Measurements from ENCODE around the gene BACH2. TPM values are rescaled to one million over a fixed set of nuclear protein-coding genes. Genes with fewer than 3 reads are reported as not detected.

BACH2 gene
- total and polyA plus RNA-seq, 2 experiments from 2014 or later: 5.4 to 5.6 TPM

GRCh38 chr6:90274451-90275030 is 22.1 kb downstream of the BACH2 start:
- TF ChIP-seq CTCF (IDR thresholded peaks at IDR 0.05; ENCODE audit: low read depth, low read length): no peak
- Histone ChIP-seq H3K36me3 (no peaks in the 10 kb centered on the region), H3K9me3 (ENCODE audit: low read depth) (no peaks in the 10 kb centered on the region), H3K4me1 (ENCODE audit: low read depth) (no peaks in the 10 kb centered on the region), H3K27me3 (no peaks in the 10 kb centered on the region), H3K27ac (no peak overlapping the region), H3K4me3 (no peak overlapping the region)
- DNase-seq (ENCODE audit: low read depth in 1 of 2, low spot score in 1 of 2): no peak

GRCh38 chr6:90273863-90274262 is 22.8 kb downstream of the BACH2 start:
- no peaks in the 10 kb centered on the region for H3K27me3 ChIP-seq
- H3K9me3 ChIP-seq (ENCODE audit: low read depth): no peaks in the 10 kb centered on the region
- no peaks in the 10 kb centered on the region for H3K36me3 ChIP-seq
- no peak overlapping the region for H3K27ac ChIP-seq
- DNase-seq (ENCODE audit: low read depth in 1 of 2, low spot score in 1 of 2): no peak
- TF ChIP-seq CTCF (IDR thresholded peaks at IDR 0.05; ENCODE audit: low read depth, low read length): no peak
- no peak overlapping the region for H3K4me3 ChIP-seq
- H3K4me1 ChIP-seq (ENCODE audit: low read depth): no peaks in the 10 kb centered on the region

- Histone ChIP-seq H3K9me3 (ENCODE audit: low read depth) (no peaks in the 10 kb centered on the region), H3K27me3 (no peaks in the 10 kb centered on the region), H3K27ac (no peak overlapping the region), H3K4me3 (no peak overlapping the region), H3K36me3 (no peaks in the 10 kb centered on the region), H3K4me1 (ENCODE audit: low read depth) (no peaks in the 10 kb centered on the region)
- no peak for TF ChIP-seq CTCF (IDR thresholded peaks at IDR 0.05; ENCODE audit: low read depth, low read length)
- DNase-seq (ENCODE audit: low read depth in 1 of 2, low spot score in 1 of 2): no peak
These were observed 23.7 kb downstream of the BACH2 start for GRCh38 chr6:90272895-90273294.

- H3K4me1 ChIP-seq (ENCODE audit: low read depth): no peaks in the 10 kb centered on the region
- no peaks in the 10 kb centered on the region for H3K27me3 ChIP-seq
- no peak overlapping the region for H3K27ac ChIP-seq
- no peak for TF ChIP-seq CTCF (IDR thresholded peaks at IDR 0.05; ENCODE audit: low read depth, low read length)
- H3K4me3 ChIP-seq: no peak overlapping the region
- DNase-seq (ENCODE audit: low read depth in 1 of 2, low spot score in 1 of 2): no peak
- H3K36me3 ChIP-seq: no peaks in the 10 kb centered on the region
- H3K9me3 ChIP-seq (ENCODE audit: low read depth): no peaks in the 10 kb centered on the region
These were observed 24.8 kb downstream of the BACH2 start for GRCh38 chr6:90271831-90272230.

DNA sequence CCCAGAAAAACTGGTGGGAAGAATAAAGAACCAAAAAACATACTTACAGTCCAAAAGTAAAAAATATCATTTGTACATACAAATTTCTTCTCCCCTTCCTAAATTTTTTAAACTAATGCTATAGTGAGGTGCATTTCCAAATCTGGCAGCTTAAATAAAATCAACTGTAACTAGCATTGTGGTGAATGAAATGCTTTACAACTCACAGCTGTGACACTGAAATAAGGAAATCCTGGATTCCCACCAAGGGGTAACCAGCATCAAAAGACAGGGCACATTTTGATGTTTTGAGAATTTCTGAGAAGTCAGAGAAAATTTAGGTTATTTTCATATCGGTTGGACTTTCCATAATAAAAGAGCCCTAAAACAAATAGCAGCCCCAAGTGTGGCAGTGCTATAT is 27.3 kb downstream of the BACH2 start:
- DNase-seq (ENCODE audit: low read depth in 1 of 2, low spot score in 1 of 2): no peak
- Histone ChIP-seq H3K27me3 (no peaks in the 10 kb centered on the region), H3K4me3 (no peak overlapping the region), H3K4me1 (ENCODE audit: low read depth) (no peaks in the 10 kb centered on the region), H3K27ac (no peak overlapping the region), H3K9me3 (ENCODE audit: low read depth) (no peaks in the 10 kb centered on the region), H3K36me3 (no peaks in the 10 kb centered on the region)
- TF ChIP-seq CTCF (IDR thresholded peaks at IDR 0.05; ENCODE audit: low read depth, low read length): no peak

GRCh38 chr6:90268178-90268577 is 28.5 kb downstream of the BACH2 start:
- Histone ChIP-seq H3K36me3 (no peaks in the 10 kb centered on the region), H3K4me1 (ENCODE audit: low read depth) (no peaks in the 10 kb centered on the region), H3K27ac (no peak overlapping the region), H3K4me3 (no peak overlapping the region), H3K27me3 (no peaks in the 10 kb centered on the region), H3K9me3 (ENCODE audit: low read depth) (no peaks in the 10 kb centered on the region)
- TF ChIP-seq CTCF (IDR thresholded peaks at IDR 0.05; ENCODE audit: low read depth, low read length): no peak
- no peak for DNase-seq (ENCODE audit: low read depth in 1 of 2, low spot score in 1 of 2)
